GM21825 (cell line): ENCODE data around the gene AQP6.

Experiments used
- ATAC-seq: cut with Tn5 transposase; IDR thresholded peaks from one replicate; pipeline ENCODE4 v1.9.1; 2021; ENCODE audit warnings: mild to moderate bottlenecking, moderate library complexity; ENCODE audit not compliant: unreplicated experiment

Gene AQP6

DNA sequence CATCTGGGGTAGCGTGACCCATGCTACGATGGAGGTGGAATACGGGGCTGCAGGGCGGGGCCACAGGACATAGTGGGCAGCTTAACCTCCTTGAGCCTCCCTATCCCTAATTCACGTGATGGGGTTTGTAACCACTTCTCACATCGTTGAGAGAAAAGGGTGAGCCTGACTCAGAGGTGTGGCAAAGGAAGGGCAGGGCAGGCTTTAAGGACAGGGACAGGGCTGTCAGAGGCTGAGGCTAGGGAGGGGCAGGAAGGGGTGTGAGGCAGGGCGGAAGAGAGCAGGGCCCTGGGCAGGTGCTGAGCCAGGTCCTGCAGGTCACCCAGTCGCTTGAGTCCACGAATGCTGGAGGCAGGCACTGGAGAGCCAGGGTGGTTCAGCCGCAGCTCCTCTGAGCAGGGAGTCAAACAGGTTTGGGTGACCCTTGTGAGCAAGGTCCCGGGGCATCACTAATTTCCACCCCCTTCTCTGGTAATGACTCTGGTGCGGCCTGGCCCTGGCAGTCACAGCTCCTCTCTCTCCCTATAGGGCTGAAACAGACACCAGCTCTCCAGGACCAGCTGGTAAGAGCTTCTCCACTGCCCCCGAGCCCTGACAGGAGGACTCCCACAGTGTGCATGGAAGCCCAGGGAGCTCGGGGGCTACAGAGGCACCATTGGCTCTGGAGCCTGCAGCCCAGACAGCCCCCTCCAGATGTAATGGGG, 29.7 kb upstream of the AQP6 start:
- no peak for ATAC-seq

GRCh38 chr12:49943625-49943960, 29.2 kb upstream of the AQP6 start:
- ATAC-seq = no peak

DNA sequence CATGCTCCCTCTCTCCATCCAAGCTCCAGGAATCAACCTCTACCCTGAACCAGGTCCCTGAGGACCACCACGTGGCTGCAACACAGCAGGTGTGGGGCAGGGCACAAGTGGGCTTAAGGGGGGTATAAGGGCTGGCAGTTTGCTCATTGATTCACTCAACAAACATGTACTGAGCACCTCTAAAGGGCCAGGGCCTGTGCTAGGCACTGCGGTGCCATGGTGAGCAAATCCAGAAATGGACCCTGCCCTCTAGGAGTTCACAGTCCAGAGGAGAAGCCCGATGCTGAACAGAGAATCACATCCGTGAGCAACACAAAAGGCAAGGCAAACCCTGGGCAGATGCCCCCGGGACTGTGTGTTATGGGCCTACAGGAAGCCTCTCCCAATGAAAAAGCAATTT, 28.7 kb upstream of the AQP6 start:
- ATAC-seq = no peak

DNA sequence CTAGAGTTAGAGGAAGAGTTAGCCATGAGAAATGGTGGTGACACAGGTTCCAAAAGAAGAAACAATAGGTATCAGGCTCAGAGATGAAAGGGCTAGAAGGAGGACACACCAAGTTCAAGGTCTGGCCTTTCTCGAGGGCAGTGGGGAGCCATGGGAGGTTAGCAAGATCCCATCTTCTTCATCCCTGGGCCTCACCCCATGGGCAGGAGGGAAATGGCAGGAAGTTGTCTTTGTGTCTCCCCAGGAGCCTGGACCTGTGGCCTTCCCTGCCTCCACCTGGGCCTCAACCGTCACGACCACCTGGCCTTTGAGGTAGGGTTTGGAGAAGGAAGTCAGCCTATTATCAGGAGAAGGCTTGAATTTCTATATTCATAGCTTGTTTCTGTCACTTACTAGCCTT, 28.0 kb upstream of the AQP6 start:
- ATAC-seq = no peak

DNA sequence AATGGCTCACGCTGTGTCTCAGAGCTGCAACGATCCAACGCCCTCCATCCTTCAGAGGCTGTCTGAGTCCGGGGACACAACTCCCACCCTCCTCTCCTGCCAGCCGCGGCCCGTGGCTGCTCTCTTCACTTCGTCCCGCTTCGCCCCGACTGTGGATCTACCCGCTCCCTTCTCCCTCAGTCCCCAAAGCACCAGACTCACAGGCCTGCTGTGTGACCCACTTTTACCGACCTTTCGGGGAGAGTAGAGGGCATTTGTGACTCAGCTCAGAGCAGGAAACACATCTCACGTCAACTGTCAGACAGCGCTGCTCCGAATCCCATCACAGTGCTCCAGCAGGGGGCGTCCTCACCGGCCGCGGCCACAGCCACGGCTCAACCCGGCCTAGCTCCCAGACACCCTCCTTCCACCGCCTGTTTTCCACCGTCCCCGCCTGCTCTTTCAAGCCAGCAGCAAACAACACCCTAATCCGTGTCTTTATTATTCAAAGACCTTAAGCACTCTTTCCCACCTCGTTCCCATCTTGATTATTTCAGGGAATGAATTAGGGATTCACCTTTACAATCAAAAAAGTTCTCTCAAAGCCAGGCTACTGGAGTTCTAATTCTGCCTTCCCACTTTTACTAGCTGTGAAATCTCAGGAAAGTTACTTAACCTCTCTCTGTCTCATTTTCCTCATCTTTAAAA, 27.2 kb upstream of the AQP6 start:
- ATAC-seq = peak; percentile 89

- ATAC-seq = no peak
Observed at GRCh38 chr12:49946086-49946485, 26.7 kb upstream of the AQP6 start.

DNA sequence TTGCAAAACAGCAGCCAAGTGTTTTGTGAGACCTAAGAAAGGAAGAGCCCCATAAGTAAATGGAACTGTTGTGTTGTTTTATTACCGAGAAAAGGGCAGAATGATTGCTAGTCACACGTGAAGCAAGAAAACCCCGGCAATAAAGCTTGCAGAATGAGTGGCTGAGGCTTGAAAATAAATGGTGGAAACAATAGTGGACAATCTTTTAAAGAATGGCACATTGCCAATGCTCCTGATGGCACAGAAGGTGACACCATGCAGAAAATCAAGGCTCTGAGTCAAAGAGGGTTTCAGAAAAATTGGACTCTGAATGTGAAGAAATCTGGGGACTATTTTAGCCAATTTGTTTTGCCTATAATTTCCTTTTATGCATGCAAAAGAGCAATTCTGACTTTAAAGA, 26.2 kb upstream of the AQP6 start:
- ATAC-seq = no peak

GRCh38 chr12:49947593-49948226, 25.0 kb upstream of the AQP6 start:
- ATAC-seq = no peak

DNA sequence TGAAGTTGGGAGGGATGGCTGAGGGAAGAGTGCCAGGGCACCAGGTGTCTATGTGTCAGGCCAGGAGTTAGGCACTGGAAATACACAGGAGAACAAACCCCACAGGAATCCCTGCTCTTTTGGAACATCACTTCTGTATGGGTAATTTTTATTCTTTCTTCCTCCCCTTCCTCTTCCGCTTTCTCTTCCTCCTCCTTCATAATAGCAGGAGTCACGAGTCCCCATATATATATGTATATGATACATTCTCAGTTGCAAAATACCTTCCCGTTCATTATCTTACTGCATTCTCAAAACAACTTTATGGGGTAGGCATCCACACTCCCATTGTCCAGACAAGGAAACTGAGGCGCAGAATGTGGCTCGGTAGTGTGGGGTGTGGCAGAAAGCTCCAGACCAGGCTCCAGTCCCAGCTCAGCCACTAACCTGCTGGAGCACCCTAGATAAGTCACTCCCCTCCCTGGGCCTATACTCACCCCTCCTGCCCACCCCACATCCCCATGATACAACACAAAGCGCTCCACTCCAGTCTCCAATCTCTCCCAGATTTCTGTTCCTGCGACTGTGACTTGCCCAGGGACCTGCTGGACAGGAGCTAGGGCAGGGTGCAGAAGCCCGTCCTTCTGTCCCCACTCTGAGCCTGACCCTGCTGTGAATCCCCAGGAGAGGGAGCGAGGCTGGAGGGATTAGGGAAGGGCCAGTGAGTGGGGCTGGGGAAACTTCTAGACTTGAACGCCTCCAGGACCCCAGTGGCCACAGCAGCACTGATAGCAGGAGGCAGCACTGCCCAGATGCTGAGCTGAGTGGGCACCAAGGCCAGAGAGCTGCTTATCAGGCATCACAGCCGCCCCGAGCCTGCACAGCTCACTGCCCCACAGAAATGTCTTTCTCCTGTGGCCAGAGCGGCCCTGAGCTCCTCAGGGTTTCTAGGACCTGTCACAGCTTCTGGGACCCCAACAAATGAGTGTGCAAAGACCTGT, 23.6 kb upstream of the AQP6 start:
- no peak for ATAC-seq

DNA sequence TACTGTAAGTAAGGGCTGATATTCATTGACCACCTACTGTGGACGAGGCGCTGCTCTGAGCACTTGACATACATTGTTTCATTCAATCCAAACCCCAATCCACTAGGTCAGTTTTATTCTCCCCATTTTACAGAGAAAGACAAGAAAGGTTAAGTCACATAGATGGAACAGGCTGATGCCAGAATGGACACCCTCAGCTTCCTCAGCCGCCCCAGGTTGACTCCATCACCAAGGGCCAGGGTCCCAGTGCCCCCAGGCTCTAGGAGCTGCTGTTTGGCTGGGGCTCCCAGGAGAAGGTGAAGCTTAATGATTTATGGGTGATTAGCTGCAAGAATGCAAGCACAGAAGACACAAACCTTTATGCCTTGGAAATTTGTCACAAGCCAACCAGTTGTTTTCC, 22.9 kb upstream of the AQP6 start:
- ATAC-seq = no peak

DNA sequence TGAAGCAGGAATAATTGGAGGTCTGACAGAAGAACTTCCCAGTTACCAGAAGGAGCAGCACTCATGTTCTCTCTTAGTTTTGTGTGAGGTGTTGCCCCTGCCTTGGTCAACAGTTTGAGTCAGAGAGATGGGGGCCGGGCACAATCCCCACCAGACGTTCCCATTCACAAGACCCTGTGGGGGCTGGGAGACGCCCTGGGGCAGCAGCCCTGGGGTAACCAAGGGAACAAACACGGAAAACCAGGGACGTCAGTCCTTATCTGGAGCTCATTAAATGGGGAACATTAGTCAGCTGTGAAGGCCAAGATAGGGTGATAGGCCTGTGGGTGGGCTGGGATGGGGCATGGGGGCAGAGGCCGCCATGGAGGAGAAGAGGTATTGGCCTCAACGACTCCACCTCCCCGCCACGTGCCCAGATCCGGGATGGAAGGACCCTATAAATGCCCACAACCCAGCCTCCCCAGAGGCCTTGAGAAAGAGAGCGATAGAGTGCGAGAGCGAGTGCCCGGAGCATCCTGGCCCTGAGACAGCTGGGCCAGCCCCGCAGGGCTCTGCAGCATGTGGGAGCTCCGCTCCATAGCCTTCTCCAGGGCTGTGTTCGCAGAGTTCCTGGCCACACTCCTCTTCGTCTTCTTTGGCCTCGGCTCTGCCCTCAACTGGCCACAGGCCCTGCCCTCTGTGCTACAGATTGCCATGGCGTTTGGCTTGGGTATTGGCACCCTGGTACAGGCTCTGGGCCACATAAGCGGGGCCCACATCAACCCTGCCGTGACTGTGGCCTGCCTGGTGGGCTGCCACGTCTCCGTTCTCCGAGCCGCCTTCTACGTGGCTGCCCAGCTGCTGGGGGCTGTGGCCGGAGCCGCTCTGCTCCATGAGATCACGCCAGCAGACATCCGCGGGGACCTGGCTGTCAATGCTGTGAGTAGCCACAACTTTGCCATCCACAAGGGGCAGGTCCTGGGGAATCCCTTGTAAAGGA, 22.2 kb upstream of the AQP6 start, which contains the start of gene AQP2:
AQP2 (plus strand) TSS at position 465 of the 979 bp plus-strand sequence; CDS start at position 559, 94 bp downstream.
- no peak for ATAC-seq

GRCh38 chr12:49951411-49952240, 21.1 kb upstream of the AQP6 start:
- ATAC-seq = no peak

GRCh38 chr12:49952391-49953055, 20.2 kb upstream of the AQP6 start:
- no peak for ATAC-seq

GRCh38 chr12:49953151-49953550, 19.6 kb upstream of the AQP6 start:
- no peak for ATAC-seq

- no peak for ATAC-seq
Observed at GRCh38 chr12:49953961-49954846, 18.5 kb upstream of the AQP6 start.

GRCh38 chr12:49954863-49955830, 17.6 kb upstream of the AQP6 start:
- ATAC-seq = no peak
